Forelimb muscle (tissue), 1 donor: ENCODE data around the gene B3GAT3. TPM values are rescaled to one million over a fixed set of nuclear protein-coding genes. Genes with fewer than 3 reads are reported as not detected.
"Not testable (repeated sequence)": the region's sequence is repeated elsewhere in the genome, so short reads cannot be mapped to it uniquely, and the experiment has no call there.

Experiments
- DNase-seq: peaks from one replicate; pipeline ENCODE4 v3.0.0-alpha.2; 2013; ENCODE audit warnings: low read depth
- polyA plus RNA-seq: library from polyadenylated mRNA; unstranded; fragments of 120-200 nt; gene quantifications from one replicate; pipeline ENCODE4 v1.2.1, GENCODE V29; 2013; ENCODE audit not compliant: insufficient read length

B3GAT3 gene
- polyA plus RNA-seq, 1 donor: 21.9 TPM

GRCh38 chr11:62645946-62646824 lies 24.4 kb upstream of the B3GAT3 start, which contains the start of gene GANAB:
Gene GANAB, minus strand, starts transcription at chr11:62646613. Its CDS starts 14 bp downstream, at chr11:62646599.
- DNase-seq: peak; percentile 90

DNA sequence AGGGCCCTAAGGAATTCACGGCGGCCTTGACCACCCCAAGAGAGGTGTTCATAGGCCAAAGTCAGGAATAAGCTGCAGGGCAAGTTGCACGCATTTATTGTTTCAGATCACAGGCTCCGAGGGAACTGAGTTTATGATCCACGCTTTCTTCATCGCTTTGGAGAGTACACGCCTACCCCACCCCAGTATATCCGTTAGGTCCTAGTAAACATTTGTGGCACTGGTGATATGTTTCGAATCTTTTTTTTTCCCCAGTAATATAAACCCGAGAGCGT lies 23.8 kb upstream of the B3GAT3 start:
- no peak for DNase-seq

- no peak for DNase-seq
These were observed 22.4 kb upstream of the B3GAT3 start for GRCh38 chr11:62644220-62644619.

DNA sequence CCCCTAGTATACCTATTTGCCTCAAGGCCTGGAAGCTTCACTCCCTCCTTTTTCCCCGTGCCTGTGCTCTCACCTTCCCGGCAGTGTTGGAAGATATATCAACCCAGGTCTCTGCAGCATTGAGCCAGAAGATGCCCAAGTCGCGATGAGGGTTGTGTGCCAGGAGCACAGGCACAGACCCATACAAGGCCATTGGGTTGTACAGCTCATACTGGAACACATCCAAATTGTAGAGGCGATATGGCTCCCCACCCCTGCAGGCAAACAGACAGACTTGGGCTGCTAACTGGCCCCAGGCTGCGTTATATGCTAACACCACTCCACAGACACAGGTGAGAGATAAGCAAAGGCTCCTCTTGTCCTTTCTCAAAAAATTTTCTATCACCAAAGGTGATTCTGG lies 10.7 kb upstream of the B3GAT3 start:
- no peak for DNase-seq

GRCh38 chr11:62627713-62628112 lies 5.9 kb upstream of the B3GAT3 start:
- DNase-seq: no peak

DNA sequence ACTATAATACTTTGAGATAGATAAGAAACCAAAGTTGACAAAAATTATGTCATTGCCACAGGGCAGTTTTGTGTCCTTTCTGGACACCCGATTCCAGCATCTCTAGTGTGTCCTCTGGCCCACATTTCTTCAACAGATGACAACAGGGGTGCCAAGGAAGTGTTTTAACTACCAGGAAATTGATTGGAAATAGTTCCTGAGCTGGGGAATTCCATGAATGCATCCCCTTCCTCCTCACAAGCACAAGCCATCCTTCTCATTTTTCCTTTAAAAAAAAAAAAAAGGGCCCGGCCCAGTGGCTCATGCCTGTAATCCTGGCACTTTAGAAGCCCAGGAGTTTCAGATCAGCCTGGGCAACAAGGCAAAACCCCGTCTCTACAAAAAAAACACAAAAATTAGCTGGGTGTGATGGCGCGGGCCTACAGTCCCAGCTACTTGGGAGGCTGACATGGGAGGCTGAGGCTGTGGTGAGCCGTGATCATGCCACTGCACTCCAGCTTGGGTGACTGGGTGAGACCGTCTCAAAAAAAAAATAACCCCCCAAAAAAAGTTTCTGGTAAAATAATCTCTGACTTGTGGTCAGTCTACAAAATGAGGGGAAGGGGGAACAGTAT lies 797 bp upstream of the B3GAT3 start:
- no peak for DNase-seq

GRCh38 chr11:62621027-62621566 lies 689 bp downstream of the B3GAT3 start:
- no peak for DNase-seq

DNA sequence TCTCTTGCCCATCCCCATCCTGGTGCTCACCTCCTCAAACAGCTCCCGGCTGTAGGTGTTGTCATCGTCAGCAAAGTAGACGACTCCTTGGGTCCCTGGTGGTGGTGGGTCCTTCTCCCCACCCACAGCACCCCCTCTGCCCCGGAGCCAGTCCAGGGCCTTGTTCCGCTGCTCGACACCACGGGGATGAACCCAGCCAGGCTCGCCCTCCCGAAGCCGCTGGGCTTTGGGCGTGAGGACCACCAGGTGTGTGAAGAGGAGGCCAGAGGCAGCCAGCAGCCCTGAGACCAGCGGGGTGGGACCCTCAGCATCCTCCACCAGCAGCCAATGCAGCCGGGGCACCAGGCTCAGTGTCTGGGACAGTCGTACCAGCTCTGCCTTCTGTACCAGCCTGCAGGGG lies 4.8 kb downstream of the B3GAT3 start:
- not testable (repeated sequence) for DNase-seq

DNA sequence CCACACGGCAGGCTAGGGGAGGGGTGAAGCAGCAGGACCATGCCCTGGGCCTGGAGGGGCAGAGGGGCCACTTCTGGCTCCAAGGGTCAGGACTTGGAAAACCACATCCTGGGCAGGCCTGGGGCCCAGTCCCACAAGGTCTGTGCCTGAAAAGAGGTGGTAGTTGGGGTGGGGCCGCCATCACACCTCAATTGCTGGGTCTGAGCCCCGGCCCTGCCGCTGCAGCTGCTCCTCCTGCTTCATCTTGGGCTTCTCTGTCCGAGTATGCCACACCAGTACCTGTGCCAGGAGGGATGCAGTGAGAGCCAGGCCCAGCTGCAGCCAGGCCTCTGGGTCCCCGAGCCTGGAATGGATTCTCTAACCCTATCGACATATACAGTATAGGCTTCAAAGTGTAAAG lies 6.3 kb downstream of the B3GAT3 start:
- no peak for DNase-seq

DNA sequence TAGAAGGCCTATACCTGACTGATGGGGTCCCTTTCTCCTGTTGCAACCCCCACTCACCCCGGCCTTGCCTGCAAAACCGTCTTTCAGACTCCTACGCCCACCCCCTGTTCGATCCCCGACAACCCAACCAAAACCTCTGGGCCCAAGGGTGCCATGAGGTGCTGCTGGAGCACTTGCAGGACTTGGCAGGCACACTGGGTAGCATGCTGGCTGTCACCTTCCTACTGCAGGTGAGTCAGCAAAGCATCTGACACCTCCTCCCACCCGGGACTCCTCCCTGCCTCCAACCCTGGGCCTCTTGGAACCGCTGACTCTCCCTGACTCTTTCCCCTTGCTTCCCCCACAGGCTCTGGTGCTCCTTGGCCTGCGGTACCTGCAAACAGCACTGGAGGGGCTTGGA lies 7.5 kb downstream of the B3GAT3 start:
- DNase-seq: no peak

DNA sequence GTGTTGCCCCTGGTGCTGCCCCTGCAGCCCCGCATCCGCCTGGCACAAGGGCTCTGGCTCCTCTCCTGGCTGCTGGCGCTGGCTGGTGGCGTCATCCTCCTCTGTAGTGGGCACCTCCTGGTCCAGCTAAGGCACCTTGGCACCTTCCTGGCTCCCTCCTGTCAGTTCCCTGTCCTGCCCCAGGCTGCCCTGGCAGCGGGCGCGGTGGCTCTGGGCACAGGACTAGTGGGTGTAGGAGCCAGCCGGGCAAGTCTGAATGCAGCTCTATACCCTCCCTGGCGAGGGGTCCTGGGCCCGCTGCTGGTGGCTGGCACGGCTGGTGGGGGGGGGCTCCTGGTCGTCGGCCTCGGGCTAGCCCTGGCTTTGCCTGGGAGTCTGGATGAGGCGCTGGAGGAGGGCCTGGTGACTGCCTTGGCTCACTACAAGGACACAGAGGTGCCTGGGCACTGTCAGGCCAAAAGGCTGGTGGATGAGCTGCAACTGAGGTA lies 8.5 kb downstream of the B3GAT3 start:
- DNase-seq: no peak

DNA sequence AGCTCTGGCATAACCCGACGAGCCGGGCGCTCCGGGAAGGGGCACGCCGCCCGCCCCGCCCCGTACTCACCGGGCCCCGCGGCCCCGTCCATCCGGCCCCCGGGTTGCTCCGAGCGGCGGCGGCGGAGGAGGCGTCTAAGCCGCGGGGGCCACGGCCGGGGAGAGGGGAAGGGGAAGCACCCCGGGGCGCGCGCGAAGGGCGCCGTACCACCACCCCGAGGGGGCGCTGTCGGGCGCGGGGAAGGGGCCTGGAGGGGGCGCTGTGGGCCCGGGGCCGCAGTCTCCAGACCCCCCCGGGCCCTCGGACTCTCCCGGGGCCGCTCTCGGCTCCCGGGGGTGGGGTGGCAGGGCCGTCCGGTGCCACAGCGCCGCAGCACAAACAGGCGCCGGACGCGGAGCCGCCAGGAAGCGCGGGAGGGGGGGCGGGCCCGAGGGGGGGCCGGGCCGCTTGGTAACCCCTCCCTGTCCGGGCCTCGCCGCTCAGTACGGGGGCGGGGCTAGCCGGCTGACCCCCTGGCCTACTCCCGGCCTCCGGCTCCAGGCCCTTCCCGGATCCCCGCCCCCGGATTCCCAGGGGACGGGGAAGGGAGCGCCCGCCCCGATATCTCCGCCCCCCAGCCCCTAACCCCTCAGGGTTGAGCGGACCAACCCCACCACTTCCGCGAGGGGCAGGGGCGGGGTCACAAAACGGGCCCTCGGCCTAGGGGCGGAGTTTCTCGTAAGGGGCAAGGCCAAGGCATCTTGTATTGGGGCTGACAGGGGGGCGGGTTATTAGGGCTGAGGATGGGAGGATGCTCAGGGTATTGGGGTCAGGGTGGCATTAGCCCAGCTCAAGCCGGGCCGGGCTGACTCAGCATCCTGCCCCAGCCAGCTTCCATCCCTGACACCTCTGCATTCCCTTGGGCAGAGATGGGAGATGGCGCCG lies 9.2 kb downstream of the B3GAT3 start, which contains the start of the genes EML3 and ROM1:
EML3 (minus strand) TSS at position 410 of the 925 bp plus-strand sequence; CDS start at position 92, 318 bp downstream.
ROM1 (plus strand) TSS at position 892 of the 925 bp plus-strand sequence; CDS start at position 917, 25 bp downstream.
- DNase-seq: no peak

GRCh38 chr11:62611705-62612365 lies 10.0 kb downstream of the B3GAT3 start:
- no peak for DNase-seq

- DNase-seq: no peak
These were observed 10.7 kb downstream of the B3GAT3 start for GRCh38 chr11:62610814-62611704.

DNA sequence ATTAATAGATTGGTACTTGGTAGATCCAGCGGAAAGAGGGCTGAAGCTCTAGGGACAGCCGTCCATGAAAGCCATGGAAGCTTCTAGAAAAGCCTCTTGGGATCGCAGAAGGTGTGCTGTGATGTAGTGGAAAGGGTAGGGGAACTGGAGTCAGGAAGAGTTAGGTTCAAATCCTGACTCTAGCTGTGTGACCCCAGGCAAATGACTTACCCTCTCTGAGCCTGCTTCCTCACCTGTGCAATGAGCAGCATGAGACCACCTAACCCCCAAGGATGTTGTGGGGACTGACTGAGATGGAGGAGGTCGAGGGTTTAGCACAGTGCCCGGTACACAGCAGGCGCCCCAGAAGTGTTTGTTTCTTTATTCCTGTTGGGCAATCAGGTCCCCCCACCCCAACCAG lies 11.4 kb downstream of the B3GAT3 start:
- DNase-seq: no peak

- DNase-seq: no peak
These were observed 13.0 kb downstream of the B3GAT3 start for GRCh38 chr11:62608776-62609175.

DNA sequence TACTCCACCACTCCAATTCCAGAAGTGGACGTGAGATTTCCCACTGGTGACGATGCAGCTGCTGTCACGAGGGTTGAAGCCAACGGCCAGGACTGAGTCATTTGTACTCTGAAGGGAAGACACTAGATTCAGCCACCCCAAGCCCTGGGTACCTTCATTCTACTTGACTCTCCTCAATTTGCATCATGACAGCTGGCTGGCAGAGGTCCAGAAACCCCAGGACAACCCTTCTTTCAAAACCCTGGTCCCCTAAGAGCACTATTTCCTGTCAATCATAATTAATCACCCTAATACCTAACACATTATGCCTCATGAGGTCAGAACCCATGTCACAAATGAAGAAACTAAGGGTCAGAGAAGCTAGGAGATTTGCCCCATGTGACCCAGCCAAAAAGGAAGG lies 14.1 kb downstream of the B3GAT3 start:
- no peak for DNase-seq

GRCh38 chr11:62605902-62606301 lies 15.9 kb downstream of the B3GAT3 start:
- no peak for DNase-seq

GRCh38 chr11:62605467-62605866 lies 16.3 kb downstream of the B3GAT3 start:
- no peak for DNase-seq
